GM12873 (cell line): ENCODE measurements around the gene DEFB128.

Experiments used
- CTCF ChIP-seq: IDR thresholded peaks from 2 replicates; pipeline ENCODE4 v1.5.1; 2012; ENCODE audit warnings: low read depth, mild to moderate bottlenecking, moderate library complexity, low read length, control low read depth; ENCODE audit not compliant: insufficient read depth; ENCODE audit errors: missing control alignments

Gene DEFB128

GRCh38 chr20:189611-190010, at the start of gene DEFB128:
DEFB128 (minus strand) TSS chr20:189711; CDS start chr20:189623, 88 bp downstream.
- TF ChIP-seq CTCF = no peak

- no peak for TF ChIP-seq CTCF
Measured at GRCh38 chr20:237929-238328, 48.4 kb upstream of the DEFB128 start.

GRCh38 chr20:237489-237888, 48.0 kb upstream of the DEFB128 start:
- TF ChIP-seq CTCF = no peak

GRCh38 chr20:235891-236290, 46.4 kb upstream of the DEFB128 start:
- peak; percentile 9 for TF ChIP-seq CTCF

- TF ChIP-seq CTCF = no peak
Measured at GRCh38 chr20:227439-228105, 38.1 kb upstream of the DEFB128 start.

GRCh38 chr20:226958-227357, 37.4 kb upstream of the DEFB128 start, which contains the start of gene DEFB129:
DEFB129 (plus strand) TSS chr20:227258; CDS start chr20:227289, 31 bp downstream.
- no peak for TF ChIP-seq CTCF

- TF ChIP-seq CTCF = no peak
Measured at GRCh38 chr20:221258-221830, 31.8 kb upstream of the DEFB128 start.
